Right hindlimb (tissue), 1 donor: ENCODE data around the gene SPTAN1.

ENCODE experiments used
- DNase-seq: peaks from one replicate; pipeline ENCODE4 v3.0.0-alpha.2; 2018

Gene SPTAN1

GRCh38 chr9:128677794-128678193, 125.4 kb downstream of the SPTAN1 start:
- no peak for DNase-seq
